K562 treated with DMSO at 1 percent for 24 hours (cell line): ENCODE measurements around the gene TAS2R43. TPM values are rescaled to one million over a fixed set of nuclear protein-coding genes. Genes with fewer than 3 reads are reported as not detected.

Experiments used
- total RNA-seq: library from RNA; unstranded; fragments of 300-600 nt; gene quantifications from 2 replicates; pipeline ENCODE4 v1.2.3, GENCODE V29; 2022; ENCODE audit warnings: low read depth; ENCODE audit not compliant: insufficient read depth

TAS2R43 gene
- not detected in 2 replicates for total RNA-seq

GRCh38 chr12:11092128-11092527 lies at the start of gene TAS2R43:
Gene TAS2R43 (minus strand): TSS chr12:11092313. CDS start chr12:11092229, 84 bp downstream.

GRCh38 chr12:11134305-11134704 lies 42.2 kb upstream of the TAS2R43 start, which contains the start of gene TAS2R30:
Gene TAS2R30 (minus strand): TSS chr12:11134644. CDS start chr12:11134244, 400 bp downstream.

DNA sequence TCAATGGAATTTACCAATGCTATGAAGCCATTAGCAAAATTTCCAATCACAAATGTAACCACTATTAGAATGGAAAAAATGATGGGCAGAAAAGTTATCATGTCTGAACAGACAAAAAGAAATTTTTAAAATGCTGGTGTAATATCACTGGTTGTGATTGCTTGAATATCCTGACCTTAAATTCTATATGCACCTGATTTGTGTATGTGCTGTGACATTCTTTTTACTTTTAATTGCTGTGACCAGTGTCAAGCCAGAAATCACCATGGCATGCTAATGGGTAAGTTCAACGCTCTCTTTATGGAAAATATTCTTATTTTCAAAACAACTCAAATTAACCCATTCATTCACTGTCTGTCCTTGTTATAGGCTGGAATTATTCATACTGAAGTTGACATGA lies 29.9 kb downstream of the TAS2R43 start, which contains the start of gene TAS2R46:
TSS of gene TAS2R46 (minus strand) at position 101 of the 400 bp plus-strand sequence. CDS start at position 101, 0 bp downstream.

Other genes with a start within 250 kb of the TAS2R43 start
- 2.1 TPM in 1 of 2 replicates, not detected in the other for gene PRR4, start 242.8 kb downstream of the TAS2R43 start, total RNA-seq
- not detected in 2 replicates for gene PRH1, start 208.1 kb downstream of the TAS2R43 start, total RNA-seq
- not detected in 2 replicates for gene TAS2R13, start 182.8 kb downstream of the TAS2R43 start, total RNA-seq
- not detected in 2 replicates for gene PRH2, start 163.1 kb downstream of the TAS2R43 start, total RNA-seq
- gene TAS2R14, start 153.1 kb downstream of the TAS2R43 start, total RNA-seq = 0.17 TPM in 1 of 2 replicates, not detected in the other
- gene TAS2R50, start 105.4 kb downstream of the TAS2R43 start, total RNA-seq = not detected in 2 replicates
- not detected in 2 replicates for gene TAS2R20, start 94.0 kb downstream of the TAS2R43 start, total RNA-seq
- gene TAS2R19, start 69.7 kb downstream of the TAS2R43 start, total RNA-seq = not detected in 2 replicates
- not detected in 2 replicates for gene TAS2R31, start 60.9 kb downstream of the TAS2R43 start, total RNA-seq
- not detected in 2 replicates for gene TAS2R46, start 30.0 kb downstream of the TAS2R43 start, total RNA-seq
- not detected in 2 replicates for gene TAS2R30, start 42.3 kb upstream of the TAS2R43 start, total RNA-seq
- gene SMIM10L1, start 78.9 kb upstream of the TAS2R43 start, total RNA-seq = 9.0 and 9.7 TPM in 2 replicates
- gene TAS2R42, start 94.6 kb upstream of the TAS2R43 start, total RNA-seq = not detected in 2 replicates
- gene PRB3, start 177.4 kb upstream of the TAS2R43 start, total RNA-seq = 0.39 TPM in 1 of 2 replicates, not detected in the other
- not detected in 2 replicates for gene PRB4, start 218.1 kb upstream of the TAS2R43 start, total RNA-seq